Left ventricle myocardium superior (tissue), 1 donor: ENCODE data around the gene ODAD3. TPM values are rescaled to one million over a fixed set of nuclear protein-coding genes. Genes with fewer than 3 reads are reported as not detected.

ENCODE experiments used
- total RNA-seq: library from RNA; stranded (reverse); fragmentation: NEBNext Ultra II Directional; extraction: Animal tissue kit (Norgen Biotek cat#: 25700); gene quantifications from one replicate; pipeline ENCODE4 v1.2.1, GENCODE V29; 2021
- donor health status: DM: no; HTN: yes; CAD: no; lungs with severe emphysema.

Gene ODAD3
- total RNA-seq, 1 donor from 2014 or later, result 0.42 TPM

Other genes with a start within 250 kb of the ODAD3 start
- gene KANK2, start 237.6 kb downstream of the ODAD3 start, total RNA-seq, result 471 TPM
- not detected for gene ANGPTL8, start 195.5 kb downstream of the ODAD3 start, total RNA-seq
- 39.6 TPM for gene DOCK6, start 172.6 kb downstream of the ODAD3 start, total RNA-seq
- gene TSPAN16, start 139.0 kb downstream of the ODAD3 start, total RNA-seq, result not detected
- gene RAB3D, start 95.5 kb downstream of the ODAD3 start, total RNA-seq, result 8.1 TPM
- 89.8 TPM for gene TMEM205, start 88.9 kb downstream of the ODAD3 start, total RNA-seq
- gene CCDC159, start 88.6 kb downstream of the ODAD3 start, total RNA-seq, result 20.9 TPM
- 17.7 TPM for gene PLPPR2, start 79.7 kb downstream of the ODAD3 start, total RNA-seq
- 2.0 TPM for gene SWSAP1, start 60.5 kb downstream of the ODAD3 start, total RNA-seq
- gene EPOR, start 50.8 kb downstream of the ODAD3 start, total RNA-seq, result 7.6 TPM
- 6.4 TPM for gene RGL3, start 15.8 kb downstream of the ODAD3 start, total RNA-seq
- gene PRKCSH, start 514 bp upstream of the ODAD3 start, total RNA-seq, result 139 TPM
- gene ELAVL3, start 45.9 kb upstream of the ODAD3 start, total RNA-seq, result 0.84 TPM
- 3.3 TPM for gene ZNF653, start 70.7 kb upstream of the ODAD3 start, total RNA-seq
- gene ECSIT, start 94.0 kb upstream of the ODAD3 start, total RNA-seq, result 180 TPM
- gene CNN1, start 103.7 kb upstream of the ODAD3 start, total RNA-seq, result 81.7 TPM
- 36.0 TPM for gene ELOF1, start 124.1 kb upstream of the ODAD3 start, total RNA-seq
- 2.5 TPM for gene ACP5, start 142.5 kb upstream of the ODAD3 start, total RNA-seq
- gene ZNF627, start 162.4 kb upstream of the ODAD3 start, total RNA-seq, result 5.2 TPM